ENCODE results near the gene ADAMTSL1.

- TF ChIP-seq CTCF (IDR thresholded peaks at IDR 0.05) (no peak), POLR2A (IDR thresholded peaks at IDR 0.05) (no peak)
These were observed 11.8 kb downstream of the ADAMTSL1 start for GRCh38 chr9:18485714-18486113.
